HG03103 (cell line): ENCODE measurements around the gene RIMKLB.
"Not testable (repeated sequence)": the region's sequence is repeated elsewhere in the genome, so short reads cannot be mapped to it uniquely, and the experiment has no call there.

Experiments used
- ATAC-seq: cut with Tn5 transposase; IDR thresholded peaks from one replicate; pipeline ENCODE4 v1.9.1; 2021; ENCODE audit warnings: low read depth; ENCODE audit not compliant: unreplicated experiment

RIMKLB gene

GRCh38 chr12:8770499-8770898 lies 72.7 kb downstream of the RIMKLB start:
- no peak for ATAC-seq

GRCh38 chr12:8771072-8771471 lies 73.3 kb downstream of the RIMKLB start:
- no peak for ATAC-seq

- no peak for ATAC-seq
Observed at GRCh38 chr12:8773461-8773860, 75.7 kb downstream of the RIMKLB start.

GRCh38 chr12:8779281-8779680 lies 81.5 kb downstream of the RIMKLB start:
- no peak for ATAC-seq

- ATAC-seq: no peak
Observed at GRCh38 chr12:8779862-8780261, 82.1 kb downstream of the RIMKLB start.

- ATAC-seq: no peak
Observed at GRCh38 chr12:8780389-8780788, 82.6 kb downstream of the RIMKLB start.

GRCh38 chr12:8781381-8782127 lies 83.8 kb downstream of the RIMKLB start:
- no peak for ATAC-seq

GRCh38 chr12:8784290-8784888 lies 86.6 kb downstream of the RIMKLB start:
- no peak for ATAC-seq

- no peak for ATAC-seq
Observed at GRCh38 chr12:8785499-8785898, 87.7 kb downstream of the RIMKLB start.

GRCh38 chr12:8787206-8787605 lies 89.4 kb downstream of the RIMKLB start:
- not testable (repeated sequence) for ATAC-seq

GRCh38 chr12:8788706-8789105 lies 90.9 kb downstream of the RIMKLB start:
- not testable (repeated sequence) for ATAC-seq

- not testable (repeated sequence) for ATAC-seq
Observed at GRCh38 chr12:8789341-8790013, 91.7 kb downstream of the RIMKLB start.

- not testable (repeated sequence) for ATAC-seq
Observed at GRCh38 chr12:8793226-8793625, 95.4 kb downstream of the RIMKLB start.

- ATAC-seq: not testable (repeated sequence)
Observed at GRCh38 chr12:8794611-8795010, 96.8 kb downstream of the RIMKLB start.

- no peak for ATAC-seq
Observed at GRCh38 chr12:8796831-8797626, 99.2 kb downstream of the RIMKLB start.

GRCh38 chr12:8801213-8801612 lies 103.4 kb downstream of the RIMKLB start:
- not testable (repeated sequence) for ATAC-seq

GRCh38 chr12:8804833-8805232 lies 107.0 kb downstream of the RIMKLB start:
- ATAC-seq: not testable (repeated sequence)

- not testable (repeated sequence) for ATAC-seq
Observed at GRCh38 chr12:8805487-8805886, 107.7 kb downstream of the RIMKLB start.

- not testable (repeated sequence) for ATAC-seq
Observed at GRCh38 chr12:8807084-8807483, 109.3 kb downstream of the RIMKLB start.

GRCh38 chr12:8810112-8810511 lies 112.3 kb downstream of the RIMKLB start:
- ATAC-seq: not testable (repeated sequence)
